ENCODE measurements around the gene MLKL. TPM values are rescaled to one million over a fixed set of nuclear protein-coding genes. Genes with fewer than 3 reads are reported as not detected.

MLKL gene
- total RNA-seq, 1 donor from 2014 or later: 11.5 TPM

GRCh38 chr16:74740795-74741304 lies 40.2 kb upstream of the MLKL start:
- H3K27me3 ChIP-seq (ENCODE audit: control insufficient read depth, insufficient read depth, low read length): no peaks in the 10 kb centered on the region
- H3K36me3 ChIP-seq (ENCODE audit: control insufficient read depth, insufficient read depth, low read length): no peaks in the 10 kb centered on the region
- no peak overlapping the region for H3K4me3 ChIP-seq (ENCODE audit: low read depth, low read length)
- TF ChIP-seq CTCF (IDR thresholded peaks at IDR 0.05; ENCODE audit: insufficient read depth, low read length, poor library complexity, severe bottlenecking): no peak
- no peak for DNase-seq (ENCODE audit: low read depth)

- Histone ChIP-seq H3K27me3 (ENCODE audit: control insufficient read depth, insufficient read depth, low read length) (no peaks in the 10 kb centered on the region), H3K36me3 (ENCODE audit: control insufficient read depth, insufficient read depth, low read length) (no peaks in the 10 kb centered on the region), H3K4me3 (ENCODE audit: low read depth, low read length) (no peak overlapping the region)
- DNase-seq (ENCODE audit: low read depth): no peak
- TF ChIP-seq CTCF (IDR thresholded peaks at IDR 0.05; ENCODE audit: insufficient read depth, low read length, poor library complexity, severe bottlenecking): no peak
Observed at GRCh38 chr16:74739275-74739674, 38.6 kb upstream of the MLKL start.

GRCh38 chr16:74738816-74739215 lies 38.2 kb upstream of the MLKL start:
- Histone ChIP-seq H3K36me3 (ENCODE audit: control insufficient read depth, insufficient read depth, low read length) (no peaks in the 10 kb centered on the region), H3K4me3 (ENCODE audit: low read depth, low read length) (no peak overlapping the region), H3K27me3 (ENCODE audit: control insufficient read depth, insufficient read depth, low read length) (no peaks in the 10 kb centered on the region)
- TF ChIP-seq CTCF (IDR thresholded peaks at IDR 0.05; ENCODE audit: insufficient read depth, low read length, poor library complexity, severe bottlenecking): no peak
- DNase-seq (ENCODE audit: low read depth): no peak

GRCh38 chr16:74738113-74738541 lies 37.5 kb upstream of the MLKL start:
- H3K4me3 ChIP-seq (ENCODE audit: low read depth, low read length): no peak overlapping the region
- no peaks in the 10 kb centered on the region for H3K27me3 ChIP-seq (ENCODE audit: control insufficient read depth, insufficient read depth, low read length)
- DNase-seq (ENCODE audit: low read depth): no peak
- no peak for TF ChIP-seq CTCF (IDR thresholded peaks at IDR 0.05; ENCODE audit: insufficient read depth, low read length, poor library complexity, severe bottlenecking)
- H3K36me3 ChIP-seq (ENCODE audit: control insufficient read depth, insufficient read depth, low read length): no peaks in the 10 kb centered on the region

- H3K27me3 ChIP-seq (ENCODE audit: control insufficient read depth, insufficient read depth, low read length): no peaks in the 10 kb centered on the region
- no peak overlapping the region for H3K4me3 ChIP-seq (ENCODE audit: low read depth, low read length)
- DNase-seq (ENCODE audit: low read depth): no peak
- TF ChIP-seq CTCF (IDR thresholded peaks at IDR 0.05; ENCODE audit: insufficient read depth, low read length, poor library complexity, severe bottlenecking): no peak
- no peaks in the 10 kb centered on the region for H3K36me3 ChIP-seq (ENCODE audit: control insufficient read depth, insufficient read depth, low read length)
Observed at GRCh38 chr16:74737521-74737920, 36.9 kb upstream of the MLKL start.

GRCh38 chr16:74736531-74737157 lies 36.0 kb upstream of the MLKL start:
- TF ChIP-seq CTCF (IDR thresholded peaks at IDR 0.05; ENCODE audit: insufficient read depth, low read length, poor library complexity, severe bottlenecking): no peak
- H3K27me3 ChIP-seq (ENCODE audit: control insufficient read depth, insufficient read depth, low read length): no peaks in the 10 kb centered on the region
- no peak overlapping the region for H3K4me3 ChIP-seq (ENCODE audit: low read depth, low read length)
- DNase-seq (ENCODE audit: low read depth): no peak
- H3K36me3 ChIP-seq (ENCODE audit: control insufficient read depth, insufficient read depth, low read length): no peaks in the 10 kb centered on the region

All from kidney epithelial cell (primary cell).